A549 (cell line): Measurements from ENCODE around the gene COL5A1. TPM values are rescaled to one million over a fixed set of nuclear protein-coding genes. Genes with fewer than 3 reads are reported as not detected.

Experiments used
- ATAC-seq, 2 experiments: fragments of 200-7000 bp in 1 of 2; fragments of >200 bp in 1 of 2; cut with Nextera tagmentation in 1 of 2; cut with Tn5 transposase in 1 of 2; 3 replicates each; pipeline versions ENCODE4 v1.8.0 to v1.9.1; 2018 to 2020; ENCODE audit warnings: mild to moderate bottlenecking in 1 of 2, moderate library complexity in 1 of 2
- CTCF ChIA-PET: fragments of 300-600 bp; sonication (Branson Sonifier 250); formaldehyde crosslinking; extraction: SDS; loops from one replicate; lab custom pipeline; 2021; ENCODE audit warnings: antibody characterized with exemption, inconsistent platforms; lab: Yijun Ruan, JAX
- POLR2A ChIA-PET: fragments of 350-600 bp; formaldehyde crosslinking; extraction: SDS; loops from one replicate; lab custom pipeline; 2021; ENCODE audit warnings: antibody characterized with exemption, inconsistent platforms; lab: Yijun Ruan, JAX
- DNase-seq, 2 experiments: peaks; one replicate each; pipeline versions ENCODE4 v3.0.0 to v3.0.0-alpha.2; 2011 to 2016; ENCODE audit warnings: low read depth in 1 of 2, low spot score in 1 of 2
- FAIRE-seq: peaks from 2 replicates; lab custom pipeline; 2011; peaks lifted over from hg19 to GRCh38; lab: Jason Lieb, UNC
- H3K27ac ChIP-seq, 2 experiments: fragments of >200 bp; sonication (Bioruptor Twin); formaldehyde crosslinking; 3 replicates each; pipeline ENCODE4 v1.5.1; 2016 to 2017
- H3K4me1 ChIP-seq: fragments of >200 bp; sonication (Bioruptor Twin); formaldehyde crosslinking; 3 replicates; pipeline ENCODE4 v1.6.1; 2016
- H3K4me2 ChIP-seq: fragments of >200 bp; sonication (Bioruptor Twin); formaldehyde crosslinking; 3 replicates; pipeline ENCODE4 v1.6.1; 2016
- H3K4me3 ChIP-seq: fragments of >200 bp; sonication (Bioruptor Twin); formaldehyde crosslinking; 3 replicates; pipeline ENCODE4 v1.5.1; 2016
- H3K9me3 ChIP-seq: fragments of >200 bp; sonication (Bioruptor Twin); formaldehyde crosslinking; 3 replicates; pipeline ENCODE4 v1.6.1; 2016
- ATOH8 ChIP-seq: fragments of 250-450 bp; sonication (Bioruptor Pico); IDR thresholded peaks from 2 replicates; pipeline ENCODE4 v1.5.0; 2020; ENCODE audit warnings: low read depth, mild to moderate bottlenecking, moderate library complexity
- BHLHE40 ChIP-seq: IDR thresholded peaks from 2 replicates; pipeline ENCODE4 v1.6.1; 2012; ENCODE audit warnings: low read depth, low read length, inconsistent platforms
- CBX2 ChIP-seq: fragments of 200-600 bp; sonication (generic); IDR thresholded peaks from 2 replicates; pipeline ENCODE4 v1.6.1; 2016; ENCODE audit warnings: low read depth, mild to moderate bottlenecking, borderline replicate concordance
- CBX8 ChIP-seq: fragments of 200-600 bp; sonication (generic); IDR thresholded peaks from 2 replicates; pipeline ENCODE4 v1.6.1; 2016
- CEBPB ChIP-seq, 2 experiments: fragments of >200 bp in 1 of 2; sonication (Bioruptor Twin) in 1 of 2; formaldehyde crosslinking in 1 of 2; IDR thresholded peaks; 2 replicates each; pipeline ENCODE4 v1.6.1; 2012 to 2016
- CHD2 ChIP-seq: fragments of 150-350 bp; IDR thresholded peaks from 2 replicates; pipeline ENCODE4 v1.6.1; 2014; ENCODE audit warnings: low read length; ENCODE audit not compliant: partially characterized antibody
- ELK1 ChIP-seq: fragments of 150-350 bp; IDR thresholded peaks from 2 replicates; pipeline ENCODE4 v1.6.1; 2014; ENCODE audit warnings: low read depth, mild to moderate bottlenecking, low read length
- FOSB ChIP-seq: fragments of 250-450 bp; sonication (Bioruptor Pico); IDR thresholded peaks from 2 replicates; pipeline ENCODE4 v1.5.0; 2020; ENCODE audit warnings: mild to moderate bottlenecking, moderate library complexity
- FOXS1 ChIP-seq: fragments of 250-450 bp; sonication (Bioruptor Pico); IDR thresholded peaks from 2 replicates; pipeline ENCODE4 v1.5.0; 2020; ENCODE audit warnings: mild to moderate bottlenecking, moderate library complexity
- HDAC2 ChIP-seq: fragments of 200-600 bp; sonication (generic); IDR thresholded peaks from 2 replicates; pipeline ENCODE4 v1.6.1; 2016
- KDM1A ChIP-seq: fragments of 200-600 bp; sonication (generic); IDR thresholded peaks from 2 replicates; pipeline ENCODE4 v1.6.1; 2016; ENCODE audit warnings: low read depth, mild to moderate bottlenecking
- MAFK ChIP-seq: fragments of 450-650 bp; IDR thresholded peaks from 2 replicates; pipeline ENCODE4 v1.6.1; 2014; ENCODE audit not compliant: partially characterized antibody
- MAX ChIP-seq: IDR thresholded peaks from 2 replicates; pipeline ENCODE4 v1.6.1; 2012
- NFE2L2 ChIP-seq: fragments of 150-350 bp; conservative IDR thresholded peaks from 2 replicates; pipeline ENCODE4 v1.6.1; 2014; ENCODE audit warnings: low read length
- NPAS2 ChIP-seq: fragments of 250-450 bp; sonication (Bioruptor Pico); IDR thresholded peaks from 2 replicates; pipeline ENCODE4 v1.8.0; 2022; ENCODE audit warnings: mild to moderate bottlenecking, moderate library complexity, borderline replicate concordance
- NR3C1 ChIP-seq: fragments of >200 bp; sonication (Bioruptor Twin); formaldehyde crosslinking; IDR thresholded peaks from 3 replicates; pipeline ENCODE4 v1.6.1; 2017
- RARB ChIP-seq: fragments of 250-450 bp; sonication (Bioruptor Pico); IDR thresholded peaks from 2 replicates; pipeline ENCODE4 v1.8.0; 2021; ENCODE audit warnings: mild to moderate bottlenecking, moderate library complexity
- RCOR1 ChIP-seq: fragments of 150-350 bp; IDR thresholded peaks from 2 replicates; pipeline ENCODE4 v1.6.1; 2014; ENCODE audit warnings: antibody characterized with exemption, low read length, low read depth
- REST ChIP-seq: fragments of 200-600 bp; sonication (generic); IDR thresholded peaks from 2 replicates; pipeline ENCODE4 v1.6.1; 2016; ENCODE audit warnings: antibody characterized with exemption, mild to moderate bottlenecking, moderate library complexity
- SREBF2 ChIP-seq: fragments of 450-650 bp; IDR thresholded peaks from 2 replicates; pipeline ENCODE4 v1.6.1; 2014; ENCODE audit warnings: mild to moderate bottlenecking, moderate library complexity
- ZC3H11A ChIP-seq: fragments of 450-650 bp; IDR thresholded peaks from 2 replicates; pipeline ENCODE4 v1.6.1; 2014; ENCODE audit warnings: antibody characterized with exemption, mild to moderate bottlenecking
- WGBS: methylation state at CpG from one replicate; pipeline ENCODE4 v1.1.6; 2017; ENCODE audit errors: missing lambda C conversion rate; 5-methylcytosine and 5-hydroxymethylcytosine counted together
- polyA plus RNA-seq, 4 experiments: library from polyadenylated mRNA; depleted of rRNA in 3 of 4; stranded (reverse); fragments of >200 nt; fragmentation: RNase III in 1 of 4; extraction: RNeasy Plus Mini Kit Qiagen cat#74134 plus additional on column Dnase treatment in 1 of 4; gene quantifications; 2 replicates in 3 of 4; 3 replicates in 1 of 4; pipeline ENCODE4 v1.2.3, GENCODE V29; 2011 to 2017
- TF ChIP-seq, protein P1 (sequence below): IDR thresholded peaks from 2 replicates; pipeline ENCODE4 v1.6.1; 2012; ENCODE audit warnings: low read depth, borderline replicate concordance
- TF ChIP-seq, protein P2 (sequence below): fragments of 450-650 bp; IDR thresholded peaks from 2 replicates; pipeline ENCODE4 v1.6.1; 2014; ENCODE audit warnings: antibody characterized with exemption

Gene COL5A1
- polyA plus RNA-seq, 2 of the 4 experiments (the other 2 are of a cell fraction) = 16.1 to 67.5 TPM

DNA sequence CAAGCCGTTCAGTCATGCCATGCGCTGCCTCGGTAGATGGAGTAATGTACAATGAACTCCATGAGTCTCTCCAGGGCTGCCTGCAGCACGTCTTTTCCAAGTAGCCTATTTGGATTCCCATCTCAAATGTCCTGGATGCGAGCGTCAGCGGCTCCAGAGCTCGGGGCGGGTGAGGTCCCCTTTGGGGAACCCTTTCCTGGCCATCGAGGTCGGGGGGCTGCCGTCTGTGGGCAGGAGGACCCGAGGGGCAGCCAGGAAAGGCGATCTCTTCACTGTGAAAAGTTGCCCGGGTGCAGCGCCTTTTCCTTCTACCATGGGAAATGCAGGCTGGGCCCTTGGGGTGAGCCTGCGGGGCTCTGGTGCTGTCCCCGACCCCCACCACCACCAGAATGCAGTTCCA is 202.1 kb downstream of the COL5A1 start:
- TF ChIP-seq RCOR1 (no peak), MAFK (no peak), ZC3H11A (no peak), CHD2 (no peak), FOSB (no peak), NFE2L2 (no peak), MAX (no peak), CBX8 (no peak), BHLHE40 (no peak), CEBPB (IDR thresholded peaks at IDR 0.05) (no peak), HDAC2 (no peak), CBX2 (no peak), KDM1A (no peak), FOXS1 (no peak), ELK1 (no peak)
- TF ChIP-seq, protein P1, sequence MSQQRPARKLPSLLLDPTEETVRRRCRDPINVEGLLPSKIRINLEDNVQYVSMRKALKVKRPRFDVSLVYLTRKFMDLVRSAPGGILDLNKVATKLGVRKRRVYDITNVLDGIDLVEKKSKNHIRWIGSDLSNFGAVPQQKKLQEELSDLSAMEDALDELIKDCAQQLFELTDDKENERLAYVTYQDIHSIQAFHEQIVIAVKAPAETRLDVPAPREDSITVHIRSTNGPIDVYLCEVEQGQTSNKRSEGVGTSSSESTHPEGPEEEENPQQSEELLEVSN = no peak
- TF ChIP-seq, protein P2, sequence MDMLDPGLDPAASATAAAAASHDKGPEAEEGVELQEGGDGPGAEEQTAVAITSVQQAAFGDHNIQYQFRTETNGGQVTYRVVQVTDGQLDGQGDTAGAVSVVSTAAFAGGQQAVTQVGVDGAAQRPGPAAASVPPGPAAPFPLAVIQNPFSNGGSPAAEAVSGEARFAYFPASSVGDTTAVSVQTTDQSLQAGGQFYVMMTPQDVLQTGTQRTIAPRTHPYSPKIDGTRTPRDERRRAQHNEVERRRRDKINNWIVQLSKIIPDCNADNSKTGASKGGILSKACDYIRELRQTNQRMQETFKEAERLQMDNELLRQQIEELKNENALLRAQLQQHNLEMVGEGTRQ = no peak
- TF ChIP-seq, all 56 proteins: peak for 0
- H3K27ac ChIP-seq = no peak overlapping the region
- H3K4me2 ChIP-seq = no peak overlapping the region
- CTCF ChIA-PET = no interaction called here
- no peak for FAIRE-seq
- ATAC-seq = no peak
- no peak for DNase-seq
- H3K4me3 ChIP-seq = no peak overlapping the region
- peaks cover 6% of the 10 kb centered on the region; the same call in 2 of the 3 replicates for H3K9me3 ChIP-seq
- no peaks in the 10 kb centered on the region for H3K4me1 ChIP-seq
- POLR2A ChIA-PET = no interaction called here
- 74% methylated on average over 18 of the region's 18 CpGs for WGBS

DNA sequence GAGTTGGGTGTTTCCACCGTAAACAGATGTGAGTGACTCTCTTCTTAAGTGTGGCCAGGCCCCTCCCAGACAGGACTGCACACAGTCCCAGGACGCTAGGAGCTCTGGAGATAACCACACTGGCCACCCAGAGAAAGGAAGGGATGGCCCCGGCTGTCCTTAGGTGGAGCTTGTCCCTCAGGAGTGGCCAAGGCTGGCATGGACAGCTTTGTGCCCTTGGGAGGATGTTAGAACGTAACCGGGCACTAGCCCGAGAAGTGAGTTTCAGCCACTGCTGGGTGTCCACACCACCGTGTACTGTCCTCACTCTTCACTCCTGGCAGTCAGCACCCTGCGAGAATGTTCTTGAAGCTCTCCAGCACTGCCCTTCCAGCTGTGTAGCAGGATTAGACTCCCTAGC is 203.2 kb downstream of the COL5A1 start:
- ChIA-PET POLR2A (no interaction called here), CTCF (no interaction called here)
- H3K9me3 ChIP-seq = peaks cover 17% of the 10 kb centered on the region
- no peaks in the 10 kb centered on the region for H3K4me1 ChIP-seq
- peak in 1 of 2 experiments; percentile 34; a peak in 2 of 6 replicates for ATAC-seq
- no peak for DNase-seq
- no peak overlapping the region for H3K4me2 ChIP-seq
- 69% methylated on average over 8 of the region's 8 CpGs for WGBS
- H3K27ac ChIP-seq = no peak overlapping the region
- no peak overlapping the region for H3K4me3 ChIP-seq
- no peak for FAIRE-seq
- TF ChIP-seq SREBF2 = no peak
- no peak for TF ChIP-seq ATOH8 (CRISPR knock-in tag)
- TF ChIP-seq RARB = no peak
- TF ChIP-seq REST = no peak
- no peak for TF ChIP-seq NPAS2 (CRISPR knock-in tag)
- TF ChIP-seq NR3C1 = no peak
- no peak for TF ChIP-seq CBX8
